SK-N-SH (cell line): ENCODE data around the gene EXTL2. TPM values are rescaled to one million over a fixed set of nuclear protein-coding genes. Genes with fewer than 3 reads are reported as not detected.

Experiments
- CTCF ChIA-PET: fragments of 300-600, 350-600 bp; formaldehyde crosslinking; extraction: SDS; loops from one replicate; lab custom pipeline; 2021; lab: Yijun Ruan, JAX
- POLR2A ChIA-PET: fragments of 350-600 bp; sonication (Branson Sonifier 250); formaldehyde crosslinking; extraction: SDS; loops from one replicate; lab custom pipeline; 2020; ENCODE audit warnings: antibody characterized with exemption, inconsistent platforms; lab: Yijun Ruan, JAX
- DNase-seq: peaks from one replicate; pipeline ENCODE4 v3.0.0; 2012
- H2AFZ ChIP-seq: fragments of 200-600 bp; sonication (generic); 2 replicates; pipeline ENCODE4 v1.8.1; 2016; ENCODE audit warnings: antibody characterized with exemption, mild to moderate bottlenecking, low read depth
- H3F3A ChIP-seq: fragments of 200-600 bp; sonication (generic); replicated peaks from 2 replicates; pipeline ENCODE3; 2016; ENCODE audit warnings: antibody characterized with exemption, mild to moderate bottlenecking; ENCODE audit not compliant: insufficient read depth
- H3K27ac ChIP-seq, 2 experiments: fragments of 200-500 bp in 1 of 2; fragments of 200-600 bp in 1 of 2; sonication (Bioruptor generic) in 1 of 2; sonication (generic), shearing (Covaris generic) in 1 of 2; 2 replicates each; pipeline versions ENCODE4 v1.5.1 to v1.6.1; 2014 to 2016; ENCODE audit warnings: low read depth in 2 of 2, inconsistent platforms in 1 of 2, low read length in 1 of 2, mild to moderate bottlenecking in 1 of 2, mixed read lengths in 1 of 2
- H3K27me3 ChIP-seq: fragments of 200-600 bp; sonication (generic), shearing (Covaris generic); 2 replicates; pipeline ENCODE4 v1.6.1; 2016; ENCODE audit warnings: mixed run types; ENCODE audit not compliant: insufficient read depth
- H3K36me3 ChIP-seq, 2 experiments: fragments of 200-500 bp in 1 of 2; fragments of 200-600 bp in 1 of 2; sonication (Bioruptor generic) in 1 of 2; sonication (generic) in 1 of 2; replicated peaks in 1 of 2; 2 replicates each; pipeline versions ENCODE3 to v1.5.1; 2014 to 2016; ENCODE audit warnings: low read length in 1 of 2, mild to moderate bottlenecking in 1 of 2; ENCODE audit not compliant: insufficient read depth in 2 of 2, control insufficient read depth in 1 of 2
- H3K4me1 ChIP-seq, 2 experiments: fragments of 200-500 bp in 1 of 2; fragments of 200-600 bp in 1 of 2; sonication (Bioruptor generic) in 1 of 2; sonication (generic), shearing (Covaris generic) in 1 of 2; 2 replicates each; pipeline versions ENCODE4 v1.5.1 to v1.6.1; 2014 to 2016; ENCODE audit warnings: low read depth in 1 of 2, low read length in 1 of 2, mixed run types in 1 of 2; ENCODE audit not compliant: insufficient read depth in 2 of 2, control insufficient read depth in 1 of 2
- H3K4me2 ChIP-seq: fragments of 200-600 bp; sonication (generic), shearing (Covaris generic); 2 replicates; pipeline ENCODE4 v1.6.1; 2017; ENCODE audit warnings: mixed run types
- H3K4me3 ChIP-seq, 2 experiments: fragments of 200-500 bp in 1 of 2; fragments of 200-600 bp in 1 of 2; sonication (Bioruptor generic) in 1 of 2; sonication (generic), shearing (Covaris generic) in 1 of 2; 2 replicates each; pipeline versions ENCODE4 v1.5.1 to v1.8.1; 2014 to 2016; ENCODE audit warnings: low read depth in 2 of 2, inconsistent platforms in 1 of 2, low read length in 1 of 2, mild to moderate bottlenecking in 1 of 2, mixed read lengths in 1 of 2, moderate library complexity in 1 of 2
- H3K79me2 ChIP-seq: fragments of 200-600 bp; sonication (generic); 2 replicates; pipeline ENCODE4 v1.8.1; 2017; ENCODE audit warnings: mild to moderate bottlenecking; ENCODE audit not compliant: insufficient read depth
- H3K9ac ChIP-seq: fragments of 200-600 bp; sonication (generic); 2 replicates; pipeline ENCODE4 v1.6.1; 2017; ENCODE audit warnings: mixed run types
- H3K9me2 ChIP-seq: fragments of 200-600 bp; sonication (generic); 2 replicates; pipeline ENCODE4 v1.6.1; 2017; ENCODE audit warnings: mixed run types
- H3K9me3 ChIP-seq: fragments of 200-600 bp; sonication (generic); 2 replicates; pipeline ENCODE4 v1.6.1; 2017; ENCODE audit warnings: mixed run types, mild to moderate bottlenecking, moderate library complexity
- H4K20me1 ChIP-seq: fragments of 200-600 bp; sonication (generic); 2 replicates; pipeline ENCODE4 v1.6.1; 2017; ENCODE audit warnings: mild to moderate bottlenecking, mixed run types; ENCODE audit not compliant: insufficient read depth
- ELF1 ChIP-seq: IDR thresholded peaks from 2 replicates; pipeline ENCODE4 v1.4.0; 2012
- FOSL2 ChIP-seq: IDR thresholded peaks from 2 replicates; pipeline ENCODE4 v1.4.0; 2012; ENCODE audit warnings: low read depth, mild to moderate bottlenecking, moderate library complexity, borderline replicate concordance
- GATA2 ChIP-seq: sonication (generic); formaldehyde crosslinking; IDR thresholded peaks from 2 replicates; pipeline ENCODE4 v1.5.0; 2020; ENCODE audit warnings: mild to moderate bottlenecking, missing genetic modification reagents
- JUND ChIP-seq: IDR thresholded peaks from 2 replicates; pipeline ENCODE4 v1.4.0; 2012
- MEF2A ChIP-seq: IDR thresholded peaks from 2 replicates; pipeline ENCODE4 v1.4.0; 2012; ENCODE audit warnings: low read depth, borderline replicate concordance
- MXI1 ChIP-seq: IDR thresholded peaks from 2 replicates; pipeline ENCODE4 v1.6.1; 2012; ENCODE audit warnings: mild to moderate bottlenecking, low read depth, low read length, improper control_type of control experiment
- RAD21 ChIP-seq: IDR thresholded peaks from 2 replicates; pipeline ENCODE4 v1.6.1; 2012; ENCODE audit warnings: mild to moderate bottlenecking, low read length
- RCOR1 ChIP-seq: fragments of 150-350 bp; IDR thresholded peaks from 2 replicates; pipeline ENCODE4 v1.6.1; 2017; ENCODE audit warnings: antibody characterized with exemption, low read length
- SIN3A ChIP-seq: IDR thresholded peaks from 2 replicates; pipeline ENCODE4 v1.6.1; 2012; ENCODE audit warnings: low read depth, mild to moderate bottlenecking, low read length, moderate library complexity, borderline replicate concordance
- TEAD4 ChIP-seq: IDR thresholded peaks from 2 replicates; pipeline ENCODE4 v1.4.0; 2012; ENCODE audit warnings: mild to moderate bottlenecking, borderline replicate concordance; ENCODE audit not compliant: insufficient read depth
- WGBS: methylation state at CpG from one replicate; pipeline ENCODE4 v1.1.6; 2017; ENCODE audit warnings: low lambda C conversion rate; 5-methylcytosine and 5-hydroxymethylcytosine counted together
- polyA plus RNA-seq, 3 experiments: library from polyadenylated mRNA; depleted of rRNA; stranded (reverse); fragments of >200 nt; gene quantifications; 2 replicates each; pipeline ENCODE4 v1.2.3, GENCODE V29; 2012
- TF ChIP-seq, protein P1 (sequence below): IDR thresholded peaks from 2 replicates; pipeline ENCODE4 v1.4.0; 2012; ENCODE audit warnings: low read depth, borderline replicate concordance
- TF ChIP-seq, protein P2 (sequence below): IDR thresholded peaks from 2 replicates; pipeline ENCODE4 v1.4.0; 2012; ENCODE audit warnings: low read depth
- TF ChIP-seq, protein P3 (sequence below): IDR thresholded peaks from 2 replicates; pipeline ENCODE4; 2012
- TF ChIP-seq, protein P4 (sequence below): fragments of 150-350 bp; IDR thresholded peaks from 2 replicates; pipeline ENCODE4 v1.6.1; 2017; ENCODE audit warnings: antibody characterized with exemption, low read length, low read depth, borderline replicate concordance
- TF ChIP-seq, protein P5 (sequence below): IDR thresholded peaks from 2 replicates; pipeline ENCODE4 v1.6.1; 2012; ENCODE audit warnings: mild to moderate bottlenecking, low read depth, low read length, moderate library complexity
- TF ChIP-seq, protein P6 (sequence below): IDR thresholded peaks from 2 replicates; pipeline ENCODE4 v1.4.0; 2012; ENCODE audit warnings: low read depth, borderline replicate concordance
- TF ChIP-seq, protein P7 (sequence below): fragments of 200-600 bp; sonication (generic); IDR thresholded peaks from 2 replicates; pipeline ENCODE4 v1.6.1; 2017; ENCODE audit warnings: antibody characterized with exemption, mild to moderate bottlenecking, moderate library complexity

Gene EXTL2
- polyA plus RNA-seq, 1 of the 3 experiments (the other 2 are of a cell fraction): 20.3 TPM

DNA sequence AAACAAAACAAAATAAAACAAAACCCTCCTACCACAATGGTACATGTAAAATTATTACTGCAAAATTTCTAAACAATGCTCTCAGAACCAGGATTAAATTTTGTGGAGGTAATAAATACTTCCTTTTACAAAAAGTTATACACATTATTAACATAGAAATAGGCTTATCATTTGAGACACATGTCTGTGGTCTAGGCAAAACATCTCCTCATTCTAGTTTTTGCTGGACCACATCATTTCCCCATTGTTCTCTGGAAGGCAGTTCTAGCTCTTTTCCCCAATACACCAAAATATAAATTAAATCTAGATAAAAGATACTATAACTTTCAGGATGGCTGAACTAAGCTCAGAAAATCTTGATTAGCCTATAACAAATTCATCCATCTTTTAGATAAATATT lies 18.4 kb downstream of the EXTL2 start:
- Histone ChIP-seq H3K36me3 (peaks cover 38 to 45% of the 10 kb centered on the region in 2 experiments), H3K79me2 (no peaks in the 10 kb centered on the region), H2AFZ (no peak overlapping the region), H3K4me2 (no peak overlapping the region), H3K4me1 (no peaks in the 10 kb centered on the region), H3K4me3 (no peak overlapping the region), H3K9me3 (no peaks in the 10 kb centered on the region), H4K20me1 (no peaks in the 10 kb centered on the region), H3F3A (peaks cover under 1% of the 10 kb centered on the region), H3K9ac (no peak overlapping the region), H3K9me2 (no peaks in the 10 kb centered on the region), H3K27ac (no peak overlapping the region), H3K27me3 (no peaks in the 10 kb centered on the region)
- TF ChIP-seq RAD21: no peak
- TF ChIP-seq MXI1: no peak
- TF ChIP-seq, protein P1, sequence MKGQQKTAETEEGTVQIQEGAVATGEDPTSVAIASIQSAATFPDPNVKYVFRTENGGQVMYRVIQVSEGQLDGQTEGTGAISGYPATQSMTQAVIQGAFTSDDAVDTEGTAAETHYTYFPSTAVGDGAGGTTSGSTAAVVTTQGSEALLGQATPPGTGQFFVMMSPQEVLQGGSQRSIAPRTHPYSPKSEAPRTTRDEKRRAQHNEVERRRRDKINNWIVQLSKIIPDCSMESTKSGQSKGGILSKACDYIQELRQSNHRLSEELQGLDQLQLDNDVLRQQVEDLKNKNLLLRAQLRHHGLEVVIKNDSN: no peak
- no peak for TF ChIP-seq FOSL2
- TF ChIP-seq MEF2A: no peak
- no peak for TF ChIP-seq SIN3A
- TF ChIP-seq, protein P2, sequence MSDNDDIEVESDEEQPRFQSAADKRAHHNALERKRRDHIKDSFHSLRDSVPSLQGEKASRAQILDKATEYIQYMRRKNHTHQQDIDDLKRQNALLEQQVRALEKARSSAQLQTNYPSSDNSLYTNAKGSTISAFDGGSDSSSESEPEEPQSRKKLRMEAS: no peak
- no peak for TF ChIP-seq JUND
- no peak for TF ChIP-seq ELF1
- TF ChIP-seq RCOR1: no peak
- DNase-seq: no peak
- CTCF ChIA-PET: interaction anchor here (0.7 to 12.0 kb wide), 4 partner anchors 8 to 417 kb away, joined by 3 to 263 read pairs (median 8); no protein-coding TSS in a partner anchor
- POLR2A ChIA-PET: no interaction called here

DNA sequence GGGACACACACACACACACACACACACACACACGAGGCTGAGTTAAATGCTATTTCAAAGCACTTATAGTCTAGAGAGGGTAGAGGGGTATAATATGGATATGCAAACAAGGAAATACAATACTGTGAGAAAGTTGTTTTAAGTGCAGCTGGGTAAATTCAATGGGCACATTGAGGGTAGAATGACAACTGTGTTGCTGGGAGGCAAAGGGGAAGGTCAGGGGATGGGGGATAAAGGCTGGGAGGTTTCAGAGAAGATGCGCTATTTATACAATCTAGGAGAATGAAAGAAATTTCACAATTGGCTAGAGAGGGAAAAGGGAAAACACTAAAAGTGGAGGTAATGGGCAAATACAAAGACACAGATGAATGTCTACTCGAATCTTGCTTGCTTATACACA lies 19.4 kb downstream of the EXTL2 start:
- Histone ChIP-seq H3K9me2 (no peaks in the 10 kb centered on the region), H2AFZ (no peak overlapping the region), H3K9ac (no peak overlapping the region), H3K27me3 (no peaks in the 10 kb centered on the region), H3F3A (peaks cover 4% of the 10 kb centered on the region), H3K36me3 (peaks cover 38 to 45% of the 10 kb centered on the region in 2 experiments), H3K27ac (no peak overlapping the region), H3K4me2 (no peak overlapping the region), H3K4me3 (no peak overlapping the region), H3K9me3 (no peaks in the 10 kb centered on the region), H4K20me1 (no peaks in the 10 kb centered on the region), H3K4me1 (no peaks in the 10 kb centered on the region), H3K79me2 (no peaks in the 10 kb centered on the region)
- no peak for DNase-seq
- 87% methylated on average over 3 of the region's 3 CpGs for WGBS
- POLR2A ChIA-PET: no interaction called here
- CTCF ChIA-PET: interaction anchor here (12.0 kb wide), 1 partner anchor 416 kb away, joined by 263 read pairs; no protein-coding TSS in a partner anchor
- TF ChIP-seq, protein P3, sequence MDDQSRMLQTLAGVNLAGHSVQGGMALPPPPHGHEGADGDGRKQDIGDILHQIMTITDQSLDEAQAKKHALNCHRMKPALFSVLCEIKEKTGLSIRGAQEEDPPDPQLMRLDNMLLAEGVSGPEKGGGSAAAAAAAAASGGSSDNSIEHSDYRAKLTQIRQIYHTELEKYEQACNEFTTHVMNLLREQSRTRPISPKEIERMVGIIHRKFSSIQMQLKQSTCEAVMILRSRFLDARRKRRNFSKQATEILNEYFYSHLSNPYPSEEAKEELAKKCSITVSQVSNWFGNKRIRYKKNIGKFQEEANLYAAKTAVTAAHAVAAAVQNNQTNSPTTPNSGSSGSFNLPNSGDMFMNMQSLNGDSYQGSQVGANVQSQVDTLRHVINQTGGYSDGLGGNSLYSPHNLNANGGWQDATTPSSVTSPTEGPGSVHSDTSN: no peak
- TF ChIP-seq ELF1: no peak
- no peak for TF ChIP-seq RCOR1
- TF ChIP-seq TEAD4: no peak
- TF ChIP-seq, protein P4, sequence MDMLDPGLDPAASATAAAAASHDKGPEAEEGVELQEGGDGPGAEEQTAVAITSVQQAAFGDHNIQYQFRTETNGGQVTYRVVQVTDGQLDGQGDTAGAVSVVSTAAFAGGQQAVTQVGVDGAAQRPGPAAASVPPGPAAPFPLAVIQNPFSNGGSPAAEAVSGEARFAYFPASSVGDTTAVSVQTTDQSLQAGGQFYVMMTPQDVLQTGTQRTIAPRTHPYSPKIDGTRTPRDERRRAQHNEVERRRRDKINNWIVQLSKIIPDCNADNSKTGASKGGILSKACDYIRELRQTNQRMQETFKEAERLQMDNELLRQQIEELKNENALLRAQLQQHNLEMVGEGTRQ: no peak
- no peak for TF ChIP-seq GATA2 (CRISPR knock-in tag)
- TF ChIP-seq, protein P5, sequence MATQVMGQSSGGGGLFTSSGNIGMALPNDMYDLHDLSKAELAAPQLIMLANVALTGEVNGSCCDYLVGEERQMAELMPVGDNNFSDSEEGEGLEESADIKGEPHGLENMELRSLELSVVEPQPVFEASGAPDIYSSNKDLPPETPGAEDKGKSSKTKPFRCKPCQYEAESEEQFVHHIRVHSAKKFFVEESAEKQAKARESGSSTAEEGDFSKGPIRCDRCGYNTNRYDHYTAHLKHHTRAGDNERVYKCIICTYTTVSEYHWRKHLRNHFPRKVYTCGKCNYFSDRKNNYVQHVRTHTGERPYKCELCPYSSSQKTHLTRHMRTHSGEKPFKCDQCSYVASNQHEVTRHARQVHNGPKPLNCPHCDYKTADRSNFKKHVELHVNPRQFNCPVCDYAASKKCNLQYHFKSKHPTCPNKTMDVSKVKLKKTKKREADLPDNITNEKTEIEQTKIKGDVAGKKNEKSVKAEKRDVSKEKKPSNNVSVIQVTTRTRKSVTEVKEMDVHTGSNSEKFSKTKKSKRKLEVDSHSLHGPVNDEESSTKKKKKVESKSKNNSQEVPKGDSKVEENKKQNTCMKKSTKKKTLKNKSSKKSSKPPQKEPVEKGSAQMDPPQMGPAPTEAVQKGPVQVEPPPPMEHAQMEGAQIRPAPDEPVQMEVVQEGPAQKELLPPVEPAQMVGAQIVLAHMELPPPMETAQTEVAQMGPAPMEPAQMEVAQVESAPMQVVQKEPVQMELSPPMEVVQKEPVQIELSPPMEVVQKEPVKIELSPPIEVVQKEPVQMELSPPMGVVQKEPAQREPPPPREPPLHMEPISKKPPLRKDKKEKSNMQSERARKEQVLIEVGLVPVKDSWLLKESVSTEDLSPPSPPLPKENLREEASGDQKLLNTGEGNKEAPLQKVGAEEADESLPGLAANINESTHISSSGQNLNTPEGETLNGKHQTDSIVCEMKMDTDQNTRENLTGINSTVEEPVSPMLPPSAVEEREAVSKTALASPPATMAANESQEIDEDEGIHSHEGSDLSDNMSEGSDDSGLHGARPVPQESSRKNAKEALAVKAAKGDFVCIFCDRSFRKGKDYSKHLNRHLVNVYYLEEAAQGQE: no peak
- TF ChIP-seq SIN3A: no peak
- TF ChIP-seq, protein P6, sequence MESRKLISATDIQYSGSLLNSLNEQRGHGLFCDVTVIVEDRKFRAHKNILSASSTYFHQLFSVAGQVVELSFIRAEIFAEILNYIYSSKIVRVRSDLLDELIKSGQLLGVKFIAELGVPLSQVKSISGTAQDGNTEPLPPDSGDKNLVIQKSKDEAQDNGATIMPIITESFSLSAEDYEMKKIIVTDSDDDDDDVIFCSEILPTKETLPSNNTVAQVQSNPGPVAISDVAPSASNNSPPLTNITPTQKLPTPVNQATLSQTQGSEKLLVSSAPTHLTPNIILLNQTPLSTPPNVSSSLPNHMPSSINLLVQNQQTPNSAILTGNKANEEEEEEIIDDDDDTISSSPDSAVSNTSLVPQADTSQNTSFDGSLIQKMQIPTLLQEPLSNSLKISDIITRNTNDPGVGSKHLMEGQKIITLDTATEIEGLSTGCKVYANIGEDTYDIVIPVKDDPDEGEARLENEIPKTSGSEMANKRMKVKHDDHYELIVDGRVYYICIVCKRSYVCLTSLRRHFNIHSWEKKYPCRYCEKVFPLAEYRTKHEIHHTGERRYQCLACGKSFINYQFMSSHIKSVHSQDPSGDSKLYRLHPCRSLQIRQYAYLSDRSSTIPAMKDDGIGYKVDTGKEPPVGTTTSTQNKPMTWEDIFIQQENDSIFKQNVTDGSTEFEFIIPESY: no peak
- no peak for TF ChIP-seq MEF2A
- TF ChIP-seq, protein P7, sequence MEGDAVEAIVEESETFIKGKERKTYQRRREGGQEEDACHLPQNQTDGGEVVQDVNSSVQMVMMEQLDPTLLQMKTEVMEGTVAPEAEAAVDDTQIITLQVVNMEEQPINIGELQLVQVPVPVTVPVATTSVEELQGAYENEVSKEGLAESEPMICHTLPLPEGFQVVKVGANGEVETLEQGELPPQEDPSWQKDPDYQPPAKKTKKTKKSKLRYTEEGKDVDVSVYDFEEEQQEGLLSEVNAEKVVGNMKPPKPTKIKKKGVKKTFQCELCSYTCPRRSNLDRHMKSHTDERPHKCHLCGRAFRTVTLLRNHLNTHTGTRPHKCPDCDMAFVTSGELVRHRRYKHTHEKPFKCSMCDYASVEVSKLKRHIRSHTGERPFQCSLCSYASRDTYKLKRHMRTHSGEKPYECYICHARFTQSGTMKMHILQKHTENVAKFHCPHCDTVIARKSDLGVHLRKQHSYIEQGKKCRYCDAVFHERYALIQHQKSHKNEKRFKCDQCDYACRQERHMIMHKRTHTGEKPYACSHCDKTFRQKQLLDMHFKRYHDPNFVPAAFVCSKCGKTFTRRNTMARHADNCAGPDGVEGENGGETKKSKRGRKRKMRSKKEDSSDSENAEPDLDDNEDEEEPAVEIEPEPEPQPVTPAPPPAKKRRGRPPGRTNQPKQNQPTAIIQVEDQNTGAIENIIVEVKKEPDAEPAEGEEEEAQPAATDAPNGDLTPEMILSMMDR: no peak
